ENCODE measurements around the gene UTP20.

DNA sequence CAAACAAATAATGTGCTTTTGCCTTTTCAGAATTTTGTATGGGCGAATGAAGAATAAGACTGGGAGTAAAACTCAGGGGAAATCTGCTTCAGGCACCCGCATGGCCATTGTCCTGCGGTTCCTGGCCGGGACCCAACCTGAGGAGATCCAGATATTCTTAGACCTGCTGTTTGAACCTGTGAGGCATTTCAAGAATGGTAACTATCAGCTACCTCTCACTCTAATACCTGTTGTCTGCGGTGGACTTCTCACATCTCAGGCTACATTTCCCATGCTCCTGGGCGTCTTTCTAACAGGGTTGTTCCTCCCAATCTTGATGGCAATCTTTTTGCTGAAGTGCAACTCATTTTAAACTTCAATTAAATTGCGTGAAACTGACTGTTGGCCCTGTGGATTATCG, 47.1 kb downstream of the UTP20 start:
- TF ChIP-seq, protein P1, sequence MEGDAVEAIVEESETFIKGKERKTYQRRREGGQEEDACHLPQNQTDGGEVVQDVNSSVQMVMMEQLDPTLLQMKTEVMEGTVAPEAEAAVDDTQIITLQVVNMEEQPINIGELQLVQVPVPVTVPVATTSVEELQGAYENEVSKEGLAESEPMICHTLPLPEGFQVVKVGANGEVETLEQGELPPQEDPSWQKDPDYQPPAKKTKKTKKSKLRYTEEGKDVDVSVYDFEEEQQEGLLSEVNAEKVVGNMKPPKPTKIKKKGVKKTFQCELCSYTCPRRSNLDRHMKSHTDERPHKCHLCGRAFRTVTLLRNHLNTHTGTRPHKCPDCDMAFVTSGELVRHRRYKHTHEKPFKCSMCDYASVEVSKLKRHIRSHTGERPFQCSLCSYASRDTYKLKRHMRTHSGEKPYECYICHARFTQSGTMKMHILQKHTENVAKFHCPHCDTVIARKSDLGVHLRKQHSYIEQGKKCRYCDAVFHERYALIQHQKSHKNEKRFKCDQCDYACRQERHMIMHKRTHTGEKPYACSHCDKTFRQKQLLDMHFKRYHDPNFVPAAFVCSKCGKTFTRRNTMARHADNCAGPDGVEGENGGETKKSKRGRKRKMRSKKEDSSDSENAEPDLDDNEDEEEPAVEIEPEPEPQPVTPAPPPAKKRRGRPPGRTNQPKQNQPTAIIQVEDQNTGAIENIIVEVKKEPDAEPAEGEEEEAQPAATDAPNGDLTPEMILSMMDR (IDR thresholded peaks at IDR 0.05): no peak
- TF ChIP-seq ZFX (IDR thresholded peaks at IDR 0.05; ENCODE audit: borderline replicate concordance): no peak
